UCSD-AML1 (cell line): Measurements from ENCODE around the gene GSTP1.
"Not testable (repeated sequence)": the region's sequence is repeated elsewhere in the genome, so short reads cannot be mapped to it uniquely, and the experiment has no call there.

Experiments
- DNase-seq: peaks from one replicate; lab custom pipeline; 2025; ENCODE audit not compliant: unreplicated experiment; lab: John Stamatoyannopoulos, UW

Gene GSTP1

DNA sequence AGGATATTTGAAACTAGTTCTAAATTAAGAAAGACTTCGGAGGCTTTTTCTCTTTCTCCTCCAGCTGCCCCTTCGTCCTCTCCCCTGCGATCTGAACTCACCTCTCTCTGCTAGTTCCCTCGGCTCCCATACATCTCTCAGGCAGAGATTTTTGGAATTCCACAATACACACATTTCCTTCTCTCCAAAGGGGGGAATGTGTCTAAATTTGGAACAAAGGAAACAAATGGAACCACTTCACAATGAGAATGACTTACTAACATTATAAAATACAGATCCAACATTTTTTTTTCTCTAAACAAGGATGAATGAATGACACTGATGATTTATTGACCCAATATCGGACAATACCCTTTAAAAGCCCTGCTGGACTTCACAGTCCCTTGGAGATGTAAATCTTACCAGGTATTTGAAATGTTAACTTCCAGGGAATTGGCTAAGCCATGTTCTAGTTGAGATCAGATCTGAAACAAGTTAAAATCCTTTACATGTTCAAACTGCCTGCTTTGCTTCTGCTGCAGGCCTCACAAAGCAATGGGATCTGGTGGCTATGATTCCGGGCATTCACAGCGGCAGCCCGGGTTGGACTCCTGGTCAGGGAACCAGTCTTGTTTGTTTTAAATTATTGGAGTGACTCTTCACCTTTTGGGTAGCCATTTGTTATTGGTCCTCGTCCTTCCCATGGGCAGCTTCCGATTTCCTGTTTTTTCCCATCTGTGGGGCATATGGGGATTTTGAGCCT, 20.5 kb upstream of the GSTP1 start:
- no peak for DNase-seq

- DNase-seq = not testable (repeated sequence)
Measured at GRCh38 chr11:67563705-67564114, 19.9 kb upstream of the GSTP1 start.

DNA sequence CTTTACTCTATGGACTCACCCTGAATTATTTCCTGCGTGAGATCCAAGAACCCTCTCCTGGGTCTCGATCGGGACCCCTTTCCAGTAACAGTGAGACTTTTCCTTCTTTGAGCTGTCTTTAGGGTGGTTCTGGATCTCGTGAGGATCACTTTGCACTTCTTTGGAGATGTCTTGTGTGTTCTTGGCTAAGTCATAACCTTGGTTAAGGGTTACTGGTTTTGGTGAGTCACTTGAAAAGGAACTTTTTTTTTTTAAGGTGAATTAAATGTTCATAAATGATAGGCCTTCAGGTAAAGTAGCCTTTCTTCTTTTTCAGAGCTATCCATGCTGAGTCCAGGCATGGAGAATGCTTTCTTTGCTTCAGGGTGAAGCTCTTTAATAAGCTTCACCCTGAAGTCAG, 19.4 kb upstream of the GSTP1 start:
- DNase-seq = no peak

GRCh38 chr11:67571443-67571842, 12.2 kb upstream of the GSTP1 start:
- no peak for DNase-seq

DNA sequence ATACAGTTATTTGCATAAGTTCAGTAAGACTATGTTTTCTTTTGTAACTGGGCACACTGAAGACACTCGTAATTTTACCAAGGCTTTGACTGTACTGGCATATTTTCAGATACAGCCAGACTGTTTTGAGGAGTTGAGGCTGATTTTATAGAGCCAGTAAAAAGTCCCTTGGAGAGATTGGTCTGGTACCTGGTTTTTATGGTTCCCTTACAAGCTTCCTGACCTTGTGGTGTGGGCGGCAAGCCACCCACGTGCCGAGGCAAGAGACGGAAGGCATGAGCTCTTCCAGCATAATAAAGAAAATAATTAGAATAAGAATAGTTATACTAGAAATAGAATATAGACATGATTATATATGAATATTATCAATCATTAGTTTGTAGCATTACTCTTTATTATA, 11.3 kb upstream of the GSTP1 start:
- no peak for DNase-seq

DNA sequence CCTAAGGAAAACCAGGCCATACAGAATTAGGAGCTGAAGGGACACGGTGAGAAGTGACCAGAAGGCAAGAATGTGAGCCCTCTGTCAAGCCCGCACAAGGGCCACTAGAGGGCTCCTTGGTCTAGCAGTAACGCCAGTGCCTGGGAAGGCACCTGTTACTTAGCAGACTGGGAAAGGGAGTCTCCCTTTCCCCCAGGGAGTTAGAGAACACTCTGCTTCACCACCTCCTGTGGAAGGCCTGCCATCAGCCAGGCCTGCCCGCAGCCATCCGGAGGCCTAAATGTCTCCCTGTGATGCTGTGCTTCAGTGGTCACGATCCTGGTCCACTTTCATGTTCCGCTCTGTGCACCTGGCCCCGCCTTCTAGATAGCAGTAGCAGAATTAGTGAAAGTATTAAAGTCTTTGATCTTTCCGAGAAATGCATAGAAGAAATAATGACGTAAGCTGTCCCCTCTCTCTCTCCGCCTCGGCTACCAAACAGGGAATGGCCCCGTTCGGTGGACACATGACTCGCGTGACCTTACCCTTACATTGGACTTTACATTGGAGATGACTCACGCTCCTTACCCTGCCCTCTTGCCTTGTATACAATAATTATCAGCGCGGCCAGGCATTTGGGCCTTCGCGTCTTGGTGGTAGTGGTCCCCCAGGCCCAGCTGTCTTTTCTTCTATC, 10.7 kb upstream of the GSTP1 start:
- DNase-seq = peak; percentile 35

DNA sequence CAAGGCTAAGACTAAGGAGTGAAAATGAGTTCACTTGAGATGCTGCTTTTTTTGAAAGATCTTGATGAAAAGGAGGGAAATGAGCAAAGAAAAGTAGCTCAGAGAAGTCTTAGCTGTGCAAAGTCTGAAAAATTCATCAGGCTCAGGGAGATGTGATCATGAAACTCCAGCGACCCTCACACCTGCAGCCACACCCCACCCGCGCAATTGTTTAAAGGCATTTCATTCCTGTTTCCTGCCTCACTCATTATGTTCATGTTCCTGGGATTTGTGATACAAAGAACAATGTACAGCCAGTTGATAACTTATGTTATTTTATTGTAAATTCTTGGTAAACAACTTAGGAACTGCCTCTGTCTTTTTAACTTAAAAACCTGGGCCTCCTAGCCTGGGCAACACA, 8.7 kb upstream of the GSTP1 start:
- DNase-seq = no peak

- no peak for DNase-seq
Measured at GRCh38 chr11:67576735-67577475, 6.7 kb upstream of the GSTP1 start.

DNA sequence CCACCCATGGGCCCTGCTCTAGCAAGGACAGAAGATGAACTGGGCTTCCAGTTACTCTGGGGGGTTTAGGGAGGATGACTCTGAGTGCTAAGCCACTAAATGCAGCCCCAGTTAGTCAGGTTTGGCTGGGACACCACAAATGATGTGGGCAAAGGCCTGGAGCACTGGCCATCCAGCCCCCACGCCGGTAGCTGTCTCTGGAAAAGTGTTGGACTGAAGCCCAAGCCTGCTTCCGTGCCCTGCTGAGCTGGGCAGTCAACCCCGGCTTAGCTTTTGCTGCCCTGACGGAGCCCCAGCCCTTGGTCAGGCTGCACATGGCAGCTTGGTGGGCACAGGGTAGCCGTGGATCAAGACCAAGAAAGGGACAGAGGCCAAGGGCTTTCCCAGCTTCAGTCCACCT, 5.7 kb upstream of the GSTP1 start:
- DNase-seq = no peak

DNA sequence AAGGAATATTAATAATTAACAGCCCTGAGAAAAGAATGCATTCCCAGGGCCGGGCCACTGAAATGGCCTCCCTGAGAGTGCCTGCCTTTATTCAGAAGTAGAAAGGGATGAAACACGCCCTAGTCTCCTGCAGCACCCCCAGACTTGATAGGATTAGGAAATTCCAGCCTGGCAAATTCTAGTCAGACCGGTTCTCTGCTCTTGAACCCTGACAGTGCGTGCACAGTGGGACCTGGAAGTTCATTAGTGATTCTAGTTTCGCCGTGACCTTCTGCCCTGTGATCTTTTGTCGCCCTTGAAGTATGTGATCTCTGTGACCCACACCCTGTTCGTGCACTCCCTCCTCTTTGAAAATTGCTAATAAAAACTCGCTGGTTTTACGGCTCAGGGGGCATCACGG, 2.1 kb upstream of the GSTP1 start:
- DNase-seq = no peak

DNA sequence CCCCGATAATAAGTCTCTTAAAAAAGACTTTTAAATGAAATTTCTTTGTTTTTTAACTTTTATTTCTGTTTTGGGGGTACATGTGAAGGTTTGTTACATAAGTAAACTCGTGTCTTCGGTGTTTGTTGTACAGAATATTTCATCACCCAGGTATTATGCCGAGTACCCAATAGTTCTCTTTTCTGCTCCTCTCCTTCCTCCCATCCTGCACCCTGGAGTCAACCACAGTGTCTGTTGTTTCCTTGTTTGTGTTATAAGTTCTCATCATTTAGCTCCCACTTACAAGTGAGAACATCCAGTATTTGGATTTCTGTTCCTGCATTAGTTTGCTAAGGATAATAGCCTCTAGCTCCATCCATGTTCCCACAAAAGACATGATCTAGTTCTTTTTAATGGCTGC, 1.6 kb upstream of the GSTP1 start:
- DNase-seq = no peak

DNA sequence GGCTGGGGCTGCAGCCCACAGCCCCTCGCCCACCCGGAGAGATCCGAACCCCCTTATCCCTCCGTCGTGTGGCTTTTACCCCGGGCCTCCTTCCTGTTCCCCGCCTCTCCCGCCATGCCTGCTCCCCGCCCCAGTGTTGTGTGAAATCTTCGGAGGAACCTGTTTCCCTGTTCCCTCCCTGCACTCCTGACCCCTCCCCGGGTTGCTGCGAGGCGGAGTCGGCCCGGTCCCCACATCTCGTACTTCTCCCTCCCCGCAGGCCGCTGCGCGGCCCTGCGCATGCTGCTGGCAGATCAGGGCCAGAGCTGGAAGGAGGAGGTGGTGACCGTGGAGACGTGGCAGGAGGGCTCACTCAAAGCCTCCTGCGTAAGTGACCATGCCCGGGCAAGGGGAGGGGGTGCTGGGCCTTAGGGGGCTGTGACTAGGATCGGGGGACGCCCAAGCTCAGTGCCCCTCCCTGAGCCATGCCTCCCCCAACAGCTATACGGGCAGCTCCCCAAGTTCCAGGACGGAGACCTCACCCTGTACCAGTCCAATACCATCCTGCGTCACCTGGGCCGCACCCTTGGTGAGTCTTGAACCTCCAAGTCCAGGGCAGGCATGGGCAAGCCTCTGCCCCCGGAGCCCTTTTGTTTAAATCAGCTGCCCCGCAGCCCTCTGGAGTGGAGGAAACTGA, 731 bp downstream of the GSTP1 start:
- DNase-seq = peak; percentile 37

DNA sequence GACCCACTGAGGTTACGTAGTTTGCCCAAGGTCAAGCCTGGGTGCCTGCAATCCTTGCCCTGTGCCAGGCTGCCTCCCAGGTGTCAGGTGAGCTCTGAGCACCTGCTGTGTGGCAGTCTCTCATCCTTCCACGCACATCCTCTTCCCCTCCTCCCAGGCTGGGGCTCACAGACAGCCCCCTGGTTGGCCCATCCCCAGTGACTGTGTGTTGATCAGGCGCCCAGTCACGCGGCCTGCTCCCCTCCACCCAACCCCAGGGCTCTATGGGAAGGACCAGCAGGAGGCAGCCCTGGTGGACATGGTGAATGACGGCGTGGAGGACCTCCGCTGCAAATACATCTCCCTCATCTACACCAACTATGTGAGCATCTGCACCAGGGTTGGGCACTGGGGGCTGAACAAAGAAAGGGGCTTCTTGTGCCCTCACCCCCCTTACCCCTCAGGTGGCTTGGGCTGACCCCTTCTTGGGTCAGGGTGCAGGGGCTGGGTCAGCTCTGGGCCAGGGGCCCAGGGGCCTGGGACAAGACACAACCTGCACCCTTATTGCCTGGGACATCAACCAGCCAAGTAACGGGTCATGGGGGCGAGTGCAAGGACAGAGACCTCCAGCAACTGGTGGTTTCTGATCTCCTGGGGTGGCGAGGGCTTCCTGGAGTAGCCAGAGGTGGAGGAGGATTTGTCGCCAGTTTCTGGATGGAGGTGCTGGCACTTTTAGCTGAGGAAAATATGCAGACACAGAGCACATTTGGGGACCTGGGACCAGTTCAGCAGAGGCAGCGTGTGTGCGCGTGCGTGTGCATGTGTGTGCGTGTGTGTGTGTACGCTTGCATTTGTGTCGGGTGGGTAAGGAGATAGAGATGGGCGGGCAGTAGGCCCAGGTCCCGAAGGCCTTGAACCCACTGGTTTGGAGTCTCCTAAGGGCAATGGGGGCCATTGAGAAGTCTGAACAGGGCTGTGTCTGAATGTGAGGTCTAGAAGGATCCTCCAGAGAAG, 1.6 kb downstream of the GSTP1 start:
- DNase-seq = no peak

GRCh38 chr11:67585911-67586310, 2.3 kb downstream of the GSTP1 start:
- DNase-seq = no peak

- no peak for DNase-seq
Measured at GRCh38 chr11:67586568-67587250, 3.1 kb downstream of the GSTP1 start.

DNA sequence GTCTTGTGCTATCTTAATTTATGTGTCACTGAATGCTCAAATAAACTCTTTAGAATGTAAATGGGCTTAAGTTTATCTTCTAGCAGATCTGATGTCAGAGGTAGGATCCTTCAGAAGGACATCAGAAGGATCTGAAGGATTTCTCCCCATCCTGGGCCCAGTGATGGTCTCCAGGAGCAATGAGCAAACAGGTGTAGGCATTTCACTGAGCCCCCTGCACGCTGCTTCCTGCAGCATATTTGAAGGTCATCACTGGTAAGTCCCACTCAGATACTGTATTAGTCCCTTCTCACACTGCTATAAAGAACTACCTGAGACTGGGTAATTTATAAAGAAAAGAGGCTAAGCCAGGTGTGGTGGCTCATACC, 4.5 kb downstream of the GSTP1 start:
- no peak for DNase-seq

DNA sequence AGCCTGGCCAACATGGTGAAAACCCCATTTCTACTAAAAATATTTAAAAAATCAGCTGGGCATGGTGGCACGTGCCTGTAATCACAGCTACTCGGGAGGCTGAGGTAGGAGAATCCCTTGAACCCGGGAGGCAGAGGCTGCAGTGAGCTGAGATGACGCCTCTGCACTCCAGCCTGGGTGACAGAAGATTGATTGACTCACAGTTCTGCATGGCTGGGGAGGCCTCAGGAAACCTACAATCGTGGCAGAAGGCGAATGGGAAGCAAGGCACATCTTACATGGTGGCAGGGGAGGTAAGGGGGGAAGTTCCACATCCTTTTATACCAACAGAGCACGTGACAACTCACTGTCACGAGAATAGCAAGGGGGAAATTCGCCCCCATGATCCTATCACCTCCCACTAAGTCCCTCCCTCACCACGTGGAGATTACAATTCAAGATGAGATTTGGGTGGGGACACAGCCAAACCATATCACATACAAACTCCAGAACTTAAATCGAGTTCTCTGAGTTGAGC, 5.3 kb downstream of the GSTP1 start:
- DNase-seq = not testable (repeated sequence)

DNA sequence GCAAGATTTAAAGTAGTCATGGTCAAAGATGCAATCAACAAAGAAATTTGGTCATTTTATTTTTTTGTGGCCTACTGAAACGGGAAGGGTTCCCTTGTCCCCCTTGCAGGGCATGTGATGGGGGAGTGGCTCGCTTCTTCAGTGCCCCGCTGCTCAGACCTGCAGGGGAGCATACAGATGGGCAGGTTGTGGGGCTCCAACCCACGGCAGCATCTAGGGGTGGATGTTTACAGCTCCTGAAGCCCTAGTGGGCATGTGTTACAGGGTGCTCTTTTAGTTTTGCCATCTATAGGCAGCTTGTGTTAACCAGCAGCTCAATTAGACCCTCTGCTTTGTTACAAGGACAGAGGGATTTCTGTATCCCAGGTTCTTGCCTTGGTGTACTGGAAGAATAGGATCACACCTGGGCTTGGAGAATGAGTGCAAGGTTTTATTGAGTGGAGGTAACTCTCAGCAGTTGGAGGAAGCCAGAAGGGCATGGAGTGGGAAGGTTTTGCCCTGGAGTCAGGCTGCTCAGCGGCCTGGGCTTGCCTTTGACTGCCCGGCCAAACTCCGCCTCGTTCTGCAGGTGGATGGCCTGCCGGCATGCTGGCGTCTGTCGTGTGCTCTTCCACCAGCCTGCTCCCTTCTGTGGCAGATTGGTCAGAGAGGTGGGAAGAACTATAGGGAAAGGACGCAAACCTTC, 9.4 kb downstream of the GSTP1 start:
- DNase-seq = no peak

- DNase-seq = no peak
Measured at GRCh38 chr11:67593565-67593905, 9.9 kb downstream of the GSTP1 start.
